ENCODE results near the gene COL27A1.

DNA sequence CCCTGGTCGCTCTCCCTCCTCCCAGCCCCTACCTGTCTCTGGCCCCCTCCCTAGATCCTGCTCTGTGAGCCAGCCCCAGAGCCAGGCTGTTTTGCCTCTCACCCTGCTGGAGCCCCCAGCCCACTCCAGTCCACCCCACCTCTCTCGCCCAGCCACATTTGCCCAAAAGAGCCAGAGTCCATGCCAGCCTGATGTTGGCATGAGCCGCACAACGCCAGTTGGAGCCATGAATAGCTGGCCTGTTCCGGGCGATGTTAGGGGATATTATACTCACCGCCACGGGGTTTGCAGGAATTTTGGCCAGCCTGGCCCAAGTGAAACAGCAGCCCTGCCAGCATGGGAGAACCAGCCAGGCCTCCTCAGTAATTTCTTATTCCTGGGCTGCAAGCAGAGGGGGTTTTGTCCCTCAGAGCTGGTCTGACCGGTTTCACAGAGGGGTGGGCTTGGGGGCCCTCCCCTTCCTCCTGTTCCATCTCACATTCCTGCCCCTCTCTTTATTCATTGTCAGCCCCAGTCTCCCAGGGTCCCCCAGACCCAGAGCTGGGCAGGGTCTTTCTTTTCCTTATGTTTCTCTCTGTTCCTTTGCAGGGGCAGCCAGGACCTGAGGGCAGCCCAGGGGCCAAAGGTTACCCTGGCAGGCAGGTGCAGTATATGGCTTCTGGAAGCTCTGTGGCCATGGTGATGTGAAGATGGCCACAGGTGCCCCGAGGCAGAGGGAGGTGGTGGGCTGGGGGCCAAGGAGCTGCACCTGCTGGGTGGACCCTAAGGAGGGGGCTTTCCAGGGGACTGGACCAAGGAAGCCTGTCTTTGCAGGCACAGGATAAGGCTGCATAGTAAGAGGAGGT, 50.1 kb downstream of the COL27A1 start:
- no peak for TF ChIP-seq POLR2A (IDR thresholded peaks at IDR 0.05)
- no peak for TF ChIP-seq EP300 (IDR thresholded peaks at IDR 0.05)
- no peak for TF ChIP-seq CTCF (IDR thresholded peaks at IDR 0.05)
- TF ChIP-seq POLR2AphosphoS5 (IDR thresholded peaks at IDR 0.05): no peak
